Ishikawa (cell line): ENCODE data around the gene MRTFA.

Experiments
- CEBPB ChIP-seq: IDR thresholded peaks from 2 replicates; pipeline ENCODE4 v1.6.1; 2012
- CREB1 ChIP-seq: IDR thresholded peaks from 2 replicates; pipeline ENCODE4 v1.6.1; 2012; ENCODE audit warnings: low read depth
- EGR1 ChIP-seq: IDR thresholded peaks from 2 replicates; pipeline ENCODE4 v1.6.1; 2012
- EP300 ChIP-seq: IDR thresholded peaks from 2 replicates; pipeline ENCODE4 v1.6.1; 2012; ENCODE audit warnings: borderline replicate concordance
- FOXM1 ChIP-seq: IDR thresholded peaks from 2 replicates; pipeline ENCODE4 v1.6.1; 2012; ENCODE audit warnings: low read depth, borderline replicate concordance
- MAX ChIP-seq: IDR thresholded peaks from 2 replicates; pipeline ENCODE4 v1.6.1; 2012
- NFIC ChIP-seq: IDR thresholded peaks from 2 replicates; pipeline ENCODE4 v1.6.1; 2012
- RAD21 ChIP-seq: IDR thresholded peaks from 2 replicates; pipeline ENCODE4 v1.6.1; 2012; ENCODE audit warnings: low read depth
- TAF1 ChIP-seq: IDR thresholded peaks from 2 replicates; pipeline ENCODE4 v1.6.1; 2012; ENCODE audit warnings: low read depth, mild to moderate bottlenecking
- TCF12 ChIP-seq: IDR thresholded peaks from 2 replicates; pipeline ENCODE4 v1.6.1; 2012; ENCODE audit warnings: low read depth
- TEAD4 ChIP-seq: IDR thresholded peaks from 2 replicates; pipeline ENCODE4 v1.6.1; 2012
- USF1 ChIP-seq: IDR thresholded peaks from 2 replicates; pipeline ENCODE4 v1.6.1; 2012
- YY1 ChIP-seq: IDR thresholded peaks from 2 replicates; pipeline ENCODE4 v1.6.1; 2012; ENCODE audit warnings: low read depth
- ZBTB7A ChIP-seq: IDR thresholded peaks from 2 replicates; pipeline ENCODE4 v1.6.1; 2012; ENCODE audit warnings: low read depth
- TF ChIP-seq, protein P1 (sequence below): IDR thresholded peaks from 2 replicates; pipeline ENCODE4 v1.6.1; 2012; ENCODE audit warnings: low read depth, mild to moderate bottlenecking

MRTFA gene

DNA sequence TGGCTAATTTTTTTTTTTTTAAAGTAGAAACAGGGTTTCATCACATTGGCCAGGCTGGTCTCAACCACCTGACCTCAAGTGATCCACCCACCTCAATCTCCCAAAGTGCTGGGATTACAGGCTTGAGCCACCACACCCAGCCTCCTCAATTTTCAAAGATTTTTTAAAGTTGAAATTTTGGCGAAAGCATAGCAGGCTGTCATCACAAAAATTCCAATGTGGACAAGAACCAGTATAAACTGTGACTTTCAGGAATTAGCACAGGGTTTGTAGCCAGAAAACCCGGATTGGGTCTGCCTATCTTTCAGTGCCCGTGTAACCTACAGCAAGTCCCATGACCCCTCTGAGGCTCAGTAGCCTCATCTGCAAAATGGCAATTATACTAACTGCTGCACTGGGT is 185.9 kb downstream of the MRTFA start:
- TF ChIP-seq RAD21 (no peak), CREB1 (no peak), ZBTB7A (no peak), USF1 (no peak), TAF1 (no peak), EP300 (no peak), EGR1 (no peak), FOXM1 (no peak), YY1 (no peak), MAX (no peak), NFIC (no peak), CEBPB (no peak), TCF12 (no peak)
- TF ChIP-seq, protein P1, sequence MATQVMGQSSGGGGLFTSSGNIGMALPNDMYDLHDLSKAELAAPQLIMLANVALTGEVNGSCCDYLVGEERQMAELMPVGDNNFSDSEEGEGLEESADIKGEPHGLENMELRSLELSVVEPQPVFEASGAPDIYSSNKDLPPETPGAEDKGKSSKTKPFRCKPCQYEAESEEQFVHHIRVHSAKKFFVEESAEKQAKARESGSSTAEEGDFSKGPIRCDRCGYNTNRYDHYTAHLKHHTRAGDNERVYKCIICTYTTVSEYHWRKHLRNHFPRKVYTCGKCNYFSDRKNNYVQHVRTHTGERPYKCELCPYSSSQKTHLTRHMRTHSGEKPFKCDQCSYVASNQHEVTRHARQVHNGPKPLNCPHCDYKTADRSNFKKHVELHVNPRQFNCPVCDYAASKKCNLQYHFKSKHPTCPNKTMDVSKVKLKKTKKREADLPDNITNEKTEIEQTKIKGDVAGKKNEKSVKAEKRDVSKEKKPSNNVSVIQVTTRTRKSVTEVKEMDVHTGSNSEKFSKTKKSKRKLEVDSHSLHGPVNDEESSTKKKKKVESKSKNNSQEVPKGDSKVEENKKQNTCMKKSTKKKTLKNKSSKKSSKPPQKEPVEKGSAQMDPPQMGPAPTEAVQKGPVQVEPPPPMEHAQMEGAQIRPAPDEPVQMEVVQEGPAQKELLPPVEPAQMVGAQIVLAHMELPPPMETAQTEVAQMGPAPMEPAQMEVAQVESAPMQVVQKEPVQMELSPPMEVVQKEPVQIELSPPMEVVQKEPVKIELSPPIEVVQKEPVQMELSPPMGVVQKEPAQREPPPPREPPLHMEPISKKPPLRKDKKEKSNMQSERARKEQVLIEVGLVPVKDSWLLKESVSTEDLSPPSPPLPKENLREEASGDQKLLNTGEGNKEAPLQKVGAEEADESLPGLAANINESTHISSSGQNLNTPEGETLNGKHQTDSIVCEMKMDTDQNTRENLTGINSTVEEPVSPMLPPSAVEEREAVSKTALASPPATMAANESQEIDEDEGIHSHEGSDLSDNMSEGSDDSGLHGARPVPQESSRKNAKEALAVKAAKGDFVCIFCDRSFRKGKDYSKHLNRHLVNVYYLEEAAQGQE, result no peak

DNA sequence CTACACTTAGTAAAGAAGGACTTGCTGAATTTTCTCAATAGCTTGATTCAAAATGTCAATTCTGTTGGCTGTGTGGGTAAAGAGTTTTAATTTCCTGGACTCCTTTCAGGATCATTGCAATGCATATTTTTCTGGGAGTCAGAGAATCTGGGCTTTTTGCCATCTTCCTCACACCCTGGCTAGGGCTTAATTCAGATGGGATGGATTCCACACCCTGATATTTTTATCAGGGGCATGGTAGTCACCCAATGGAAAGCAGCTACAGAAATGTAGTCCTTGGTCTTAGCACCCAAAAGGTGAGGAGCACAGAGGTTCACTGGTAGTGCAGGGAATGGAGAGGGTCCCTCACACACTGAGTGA is 186.9 kb downstream of the MRTFA start:
- TF ChIP-seq MAX, result no peak
- TF ChIP-seq ZBTB7A, result no peak
- no peak for TF ChIP-seq NFIC
- no peak for TF ChIP-seq USF1

GRCh38 chr22:40446203-40446602 is 190.3 kb downstream of the MRTFA start:
- TF ChIP-seq FOXM1, result no peak
- no peak for TF ChIP-seq EGR1
- TF ChIP-seq TEAD4, result no peak
- TF ChIP-seq, protein P1, result no peak
- no peak for TF ChIP-seq TAF1
- no peak for TF ChIP-seq EP300
- no peak for TF ChIP-seq NFIC
- no peak for TF ChIP-seq ZBTB7A
- TF ChIP-seq YY1, result no peak
- TF ChIP-seq TCF12, result no peak
- TF ChIP-seq MAX, result no peak
- no peak for TF ChIP-seq RAD21
- no peak for TF ChIP-seq CEBPB
- no peak for TF ChIP-seq CREB1
- no peak for TF ChIP-seq USF1

- TF ChIP-seq CREB1 (no peak), TAF1 (no peak), ZBTB7A (no peak), EGR1 (no peak), NFIC (no peak), RAD21 (no peak), EP300 (no peak), CEBPB (no peak), TEAD4 (no peak), MAX (no peak), TCF12 (no peak), USF1 (no peak), FOXM1 (no peak)
- TF ChIP-seq, protein P1, result no peak
Observed at GRCh38 chr22:40444178-40444831, 192.2 kb downstream of the MRTFA start.
